GM12878 (cell line): Measurements from ENCODE around the gene SLC39A7.

Source experiments
- BHLHE40 ChIP-seq, 2 experiments: fragments of 450-650 bp in 1 of 2; IDR thresholded peaks; 2 replicates each; pipeline ENCODE4 v1.6.1; 2011 to 2017; ENCODE audit warnings: low read depth in 2 of 2, borderline replicate concordance in 1 of 2, improper control_type of control experiment in 1 of 2, low read length in 1 of 2, mild to moderate bottlenecking in 1 of 2
- BMI1 ChIP-seq: fragments of 450-650 bp; IDR thresholded peaks from 2 replicates; pipeline ENCODE4 v1.6.1; 2016; ENCODE audit warnings: mild to moderate bottlenecking, moderate library complexity, borderline replicate concordance
- CHD1 ChIP-seq: IDR thresholded peaks from 2 replicates; pipeline ENCODE4 v1.6.1; 2012; ENCODE audit warnings: low read depth, low read length, improper control_type of control experiment
- E2F4 ChIP-seq: IDR thresholded peaks from 2 replicates; pipeline ENCODE4 v1.6.1; 2012; ENCODE audit warnings: low read depth, low read length, improper control_type of control experiment
- ETV6 ChIP-seq, 2 experiments: fragments of 450-650 bp in 1 of 2; IDR thresholded peaks in 1 of 2; conservative IDR thresholded peaks in 1 of 2; 2 replicates each; pipeline ENCODE4 v1.6.1; 2014; ENCODE audit warnings: antibody characterized with exemption in 1 of 2, borderline replicate concordance in 1 of 2, low read depth in 1 of 2, mild to moderate bottlenecking in 1 of 2, moderate library complexity in 1 of 2
- HCFC1 ChIP-seq: fragments of 150-350 bp; IDR thresholded peaks from 2 replicates; pipeline ENCODE4 v1.6.1; 2014; ENCODE audit warnings: low read length
- KAT2A ChIP-seq: conservative IDR thresholded peaks from 2 replicates; pipeline ENCODE4 v1.6.1; 2011; ENCODE audit warnings: low read depth, low read length; ENCODE audit not compliant: control insufficient read depth
- MXI1 ChIP-seq: fragments of 150-350 bp; IDR thresholded peaks from 2 replicates; pipeline ENCODE4 v1.6.1; 2011; ENCODE audit warnings: low read depth, mild to moderate bottlenecking, inconsistent platforms, low read length, improper control_type of control experiment
- SMC3 ChIP-seq: IDR thresholded peaks from 2 replicates; pipeline ENCODE4 v1.6.1; 2011; ENCODE audit warnings: low read length, improper control_type of control experiment, borderline replicate concordance
- SUZ12 ChIP-seq: fragments of 200-600 bp; sonication (generic); IDR thresholded peaks from one replicate; pipeline ENCODE4 v1.6.1; 2018; ENCODE audit warnings: antibody characterized with exemption, mild to moderate bottlenecking; ENCODE audit not compliant: unreplicated experiment
- TBL1XR1 ChIP-seq: IDR thresholded peaks from 2 replicates; pipeline ENCODE4 v1.6.1; 2012; ENCODE audit warnings: low read depth, low read length, improper control_type of control experiment
- ZNF274 ChIP-seq: IDR thresholded peaks from one replicate; pipeline ENCODE4 v1.8.0; 2011; ENCODE audit not compliant: insufficient read length, insufficient read depth
- TF ChIP-seq, protein P1 (sequence below), 3 experiments: IDR thresholded peaks in 2 of 3; conservative IDR thresholded peaks in 1 of 3; 2 replicates each; pipeline ENCODE4 v1.5.1; 2011; ENCODE audit warnings: low read depth in 3 of 3, low read length in 3 of 3, mild to moderate bottlenecking in 3 of 3, control low read depth in 2 of 3, moderate library complexity in 2 of 3, inconsistent platforms in 1 of 3, mixed read lengths in 1 of 3; ENCODE audit not compliant: control insufficient read depth in 2 of 3, insufficient read depth in 1 of 3; ENCODE audit errors: extremely low read depth in 1 of 3

DNA sequence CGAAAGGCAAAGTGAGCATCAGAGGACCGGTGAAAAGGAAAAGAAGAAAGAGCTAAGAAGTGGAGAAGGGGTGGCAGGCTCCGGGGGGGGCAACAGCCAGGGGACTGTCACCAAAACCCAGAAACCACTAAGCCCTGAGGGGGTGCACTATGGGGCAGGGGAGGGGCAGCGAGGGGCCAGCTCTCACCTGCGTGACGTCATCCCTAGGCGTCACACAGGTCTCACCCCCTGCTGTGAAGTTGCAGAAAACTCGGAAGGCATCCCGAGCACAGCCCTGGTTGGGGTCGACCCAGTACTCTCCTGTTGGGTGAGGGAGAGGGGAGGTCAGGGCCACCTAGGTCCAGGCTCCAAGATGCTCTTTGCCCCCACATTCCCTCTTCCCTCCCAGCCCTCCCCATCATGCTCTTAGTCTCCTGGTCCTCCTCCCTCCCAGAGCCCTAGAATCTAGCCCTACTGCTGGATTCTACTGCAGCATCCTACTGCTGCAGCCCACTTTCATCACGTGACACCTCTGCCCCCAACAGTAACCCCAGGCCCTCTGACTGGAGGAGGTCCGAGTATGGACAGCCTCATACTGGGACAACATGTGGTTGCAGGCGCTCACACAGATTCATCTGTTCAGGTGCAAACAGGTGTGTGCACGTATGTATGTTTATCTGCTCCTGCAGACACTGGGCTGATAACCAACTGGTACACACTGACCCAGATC, 35.8 kb upstream of the SLC39A7 start:
- no peak for TF ChIP-seq ETV6 (conservative IDR thresholded peaks at IDR 0.05 in 1 of 2, IDR thresholded peaks at IDR 0.05 in 1 of 2; ENCODE audit: borderline replicate concordance in 1 of 2, low read depth in 1 of 2)
- no peak for TF ChIP-seq BHLHE40 (IDR thresholded peaks at IDR 0.05; ENCODE audit: borderline replicate concordance in 1 of 2, low read depth in 2 of 2, low read length in 1 of 2)
- no peak for TF ChIP-seq E2F4
- no peak for TF ChIP-seq HCFC1
- no peak for TF ChIP-seq ZNF274
- no peak for TF ChIP-seq SMC3
- TF ChIP-seq, protein P1, sequence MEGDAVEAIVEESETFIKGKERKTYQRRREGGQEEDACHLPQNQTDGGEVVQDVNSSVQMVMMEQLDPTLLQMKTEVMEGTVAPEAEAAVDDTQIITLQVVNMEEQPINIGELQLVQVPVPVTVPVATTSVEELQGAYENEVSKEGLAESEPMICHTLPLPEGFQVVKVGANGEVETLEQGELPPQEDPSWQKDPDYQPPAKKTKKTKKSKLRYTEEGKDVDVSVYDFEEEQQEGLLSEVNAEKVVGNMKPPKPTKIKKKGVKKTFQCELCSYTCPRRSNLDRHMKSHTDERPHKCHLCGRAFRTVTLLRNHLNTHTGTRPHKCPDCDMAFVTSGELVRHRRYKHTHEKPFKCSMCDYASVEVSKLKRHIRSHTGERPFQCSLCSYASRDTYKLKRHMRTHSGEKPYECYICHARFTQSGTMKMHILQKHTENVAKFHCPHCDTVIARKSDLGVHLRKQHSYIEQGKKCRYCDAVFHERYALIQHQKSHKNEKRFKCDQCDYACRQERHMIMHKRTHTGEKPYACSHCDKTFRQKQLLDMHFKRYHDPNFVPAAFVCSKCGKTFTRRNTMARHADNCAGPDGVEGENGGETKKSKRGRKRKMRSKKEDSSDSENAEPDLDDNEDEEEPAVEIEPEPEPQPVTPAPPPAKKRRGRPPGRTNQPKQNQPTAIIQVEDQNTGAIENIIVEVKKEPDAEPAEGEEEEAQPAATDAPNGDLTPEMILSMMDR (IDR thresholded peaks at IDR 0.05 in 2 of 3, conservative IDR thresholded peaks at IDR 0.05 in 1 of 3; ENCODE audit: control insufficient read depth in 2 of 3, extremely low read depth in 1 of 3, insufficient read depth in 1 of 3, low read depth in 3 of 3, low read length in 3 of 3) = no peak
- TF ChIP-seq MXI1 = no peak
- TF ChIP-seq SUZ12 = no peak
- no peak for TF ChIP-seq TBL1XR1
- TF ChIP-seq CHD1 = no peak
- no peak for TF ChIP-seq BMI1
- no peak for TF ChIP-seq KAT2A
